DND-41 (cell line): ENCODE results near the gene ZNF808.

Experiments
- ATAC-seq: fragments of 200-7000 bp; cut with Tn5 transposase; 3 replicates; pipeline ENCODE4 v1.9.1; 2021; ENCODE audit warnings: low read depth; ENCODE audit not compliant: insufficient read depth
- DNase-seq: peaks from one replicate; pipeline ENCODE4 v3.0.0-alpha.2; 2020
- H2AFZ ChIP-seq: 2 replicates; pipeline ENCODE4 v1.6.0; 2012; ENCODE audit warnings: low read depth, low read length
- H3K27ac ChIP-seq: 2 replicates; pipeline ENCODE4 v1.5.1; 2012; ENCODE audit warnings: low read length, inconsistent platforms
- H3K27me3 ChIP-seq: fragments of 200-600 bp; sonication (generic); 2 replicates; pipeline ENCODE4 v1.6.0; 2012; ENCODE audit warnings: low read length, mild to moderate bottlenecking, inconsistent platforms; ENCODE audit not compliant: insufficient read depth, poor library complexity
- H3K36me3 ChIP-seq: 2 replicates; pipeline ENCODE4 v1.5.1; 2012; ENCODE audit warnings: low read length, inconsistent platforms; ENCODE audit not compliant: insufficient read depth
- H3K4me1 ChIP-seq: 2 replicates; pipeline ENCODE4 v1.5.1; 2012; ENCODE audit warnings: mild to moderate bottlenecking, low read length; ENCODE audit not compliant: insufficient read depth
- H3K4me2 ChIP-seq: 2 replicates; pipeline ENCODE4 v1.6.0; 2012; ENCODE audit warnings: mild to moderate bottlenecking, moderate library complexity, low read length, inconsistent platforms; ENCODE audit not compliant: insufficient read depth
- H3K4me3 ChIP-seq, 2 experiments: fragments of 200-600 bp in 1 of 2; shearing (Covaris generic) in 1 of 2; 2 replicates each; pipeline ENCODE4 v1.5.1; 2012 to 2016; ENCODE audit warnings: inconsistent platforms in 2 of 2, low read length in 2 of 2, mild to moderate bottlenecking in 2 of 2, low read depth in 1 of 2, moderate library complexity in 1 of 2
- H3K79me2 ChIP-seq: 2 replicates; pipeline ENCODE4 v1.6.0; 2012; ENCODE audit warnings: low read length, inconsistent platforms; ENCODE audit not compliant: insufficient read depth
- H3K9ac ChIP-seq: 2 replicates; pipeline ENCODE4 v1.6.0; 2012; ENCODE audit warnings: low read depth, mild to moderate bottlenecking, inconsistent platforms, low read length, moderate library complexity
- H3K9me3 ChIP-seq: 2 replicates; pipeline ENCODE4 v1.5.1; 2012; ENCODE audit warnings: low read length, moderate library complexity, mild to moderate bottlenecking, inconsistent platforms; ENCODE audit not compliant: insufficient read depth, severe bottlenecking
- H4K20me1 ChIP-seq: 2 replicates; pipeline ENCODE4 v1.6.0; 2012; ENCODE audit warnings: low read length; ENCODE audit not compliant: insufficient read depth
- EZH2 ChIP-seq: IDR thresholded peaks from 3 replicates; pipeline ENCODE4 v1.6.1; 2012; ENCODE audit warnings: borderline replicate concordance, low read depth, mild to moderate bottlenecking, moderate library complexity, low read length, inconsistent platforms; ENCODE audit not compliant: severe bottlenecking
- TF ChIP-seq, protein P1 (sequence below): IDR thresholded peaks from 2 replicates; pipeline ENCODE4 v1.5.1; 2012; ENCODE audit warnings: borderline replicate concordance, low read length, moderate library complexity, mild to moderate bottlenecking; ENCODE audit not compliant: poor library complexity, severe bottlenecking; ENCODE audit errors: extremely low read depth

The ZNF808 gene

DNA sequence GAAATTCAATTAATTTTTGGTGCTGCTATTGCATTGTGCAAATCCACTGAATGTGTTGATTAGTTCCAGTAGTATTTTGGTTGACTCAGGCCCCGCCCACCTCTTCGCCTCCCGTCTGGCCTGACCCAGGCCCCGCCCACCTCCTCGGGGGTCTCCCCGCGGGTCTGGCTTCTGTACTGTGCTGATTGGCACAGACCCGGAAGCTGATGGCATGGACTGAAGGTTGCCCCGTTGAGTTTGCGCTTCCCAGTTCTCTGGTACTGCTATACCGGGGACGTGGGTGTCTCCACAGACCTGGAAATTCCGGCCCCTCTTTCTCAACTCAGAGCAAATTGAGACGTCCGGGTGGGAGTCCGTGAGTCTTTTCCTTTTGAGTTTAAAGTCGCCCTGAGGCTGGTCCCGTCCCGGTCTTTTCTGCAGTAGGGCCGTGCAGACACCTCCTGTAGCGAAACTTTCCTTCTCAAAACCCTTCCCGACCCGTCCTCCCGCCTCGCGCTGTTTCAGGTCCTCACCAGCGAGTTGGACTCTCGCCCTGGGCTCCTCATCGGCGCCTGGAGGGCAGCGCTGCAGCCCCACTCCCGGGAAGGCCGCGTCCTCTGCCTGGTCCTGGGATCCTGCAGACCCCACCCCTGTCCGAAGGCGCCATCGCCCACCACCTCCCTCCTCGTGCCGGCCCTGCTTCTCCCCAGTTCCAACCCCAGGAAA lies 57.4 kb downstream of the ZNF808 start:
- peaks cover 85% of the 10 kb centered on the region for H3K36me3 ChIP-seq
- no peak overlapping the region for H3K4me2 ChIP-seq
- H4K20me1 ChIP-seq = peaks cover 13% of the 10 kb centered on the region; the same call in 1 of the 2 replicates
- no peaks in the 10 kb centered on the region for H3K4me1 ChIP-seq
- H3K4me3 ChIP-seq = no peak overlapping the region
- peaks cover 21% of the 10 kb centered on the region for H3K79me2 ChIP-seq
- H3K27me3 ChIP-seq = no peaks in the 10 kb centered on the region
- H3K9me3 ChIP-seq = no peaks in the 10 kb centered on the region
- H3K9ac ChIP-seq = no peak overlapping the region
- no peak overlapping the region for H2AFZ ChIP-seq
- no peak overlapping the region for H3K27ac ChIP-seq
- no peak for DNase-seq
- TF ChIP-seq, protein P1, sequence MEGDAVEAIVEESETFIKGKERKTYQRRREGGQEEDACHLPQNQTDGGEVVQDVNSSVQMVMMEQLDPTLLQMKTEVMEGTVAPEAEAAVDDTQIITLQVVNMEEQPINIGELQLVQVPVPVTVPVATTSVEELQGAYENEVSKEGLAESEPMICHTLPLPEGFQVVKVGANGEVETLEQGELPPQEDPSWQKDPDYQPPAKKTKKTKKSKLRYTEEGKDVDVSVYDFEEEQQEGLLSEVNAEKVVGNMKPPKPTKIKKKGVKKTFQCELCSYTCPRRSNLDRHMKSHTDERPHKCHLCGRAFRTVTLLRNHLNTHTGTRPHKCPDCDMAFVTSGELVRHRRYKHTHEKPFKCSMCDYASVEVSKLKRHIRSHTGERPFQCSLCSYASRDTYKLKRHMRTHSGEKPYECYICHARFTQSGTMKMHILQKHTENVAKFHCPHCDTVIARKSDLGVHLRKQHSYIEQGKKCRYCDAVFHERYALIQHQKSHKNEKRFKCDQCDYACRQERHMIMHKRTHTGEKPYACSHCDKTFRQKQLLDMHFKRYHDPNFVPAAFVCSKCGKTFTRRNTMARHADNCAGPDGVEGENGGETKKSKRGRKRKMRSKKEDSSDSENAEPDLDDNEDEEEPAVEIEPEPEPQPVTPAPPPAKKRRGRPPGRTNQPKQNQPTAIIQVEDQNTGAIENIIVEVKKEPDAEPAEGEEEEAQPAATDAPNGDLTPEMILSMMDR = no peak
- TF ChIP-seq EZH2 = no peak
- no peak for ATAC-seq

DNA sequence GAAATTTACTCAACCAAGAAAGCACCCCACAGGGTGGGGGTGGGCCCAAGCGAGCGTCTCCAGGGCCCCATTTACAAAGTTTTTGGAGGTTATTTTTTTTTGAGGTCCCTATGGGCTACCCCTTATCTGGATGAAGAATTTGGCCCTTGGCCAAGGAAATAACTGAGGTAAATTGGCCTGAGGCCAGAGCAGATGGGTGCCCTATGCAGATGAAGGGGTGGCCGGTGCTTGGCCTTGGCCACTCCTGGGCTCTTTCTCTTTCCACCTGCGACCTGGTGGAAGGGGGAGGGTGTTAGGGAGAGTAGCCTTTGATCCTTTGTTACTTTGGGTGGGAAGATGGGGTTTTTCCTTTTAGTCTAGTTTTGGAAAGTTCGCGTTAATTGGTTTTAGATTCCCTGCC lies 58.1 kb downstream of the ZNF808 start:
- DNase-seq (no peak), ATAC-seq (no peak)
- TF ChIP-seq EZH2 = no peak
- TF ChIP-seq, protein P1 = no peak
- Histone ChIP-seq H3K79me2 (peaks cover 23% of the 10 kb centered on the region), H3K4me1 (no peaks in the 10 kb centered on the region), H3K27ac (no peak overlapping the region), H3K9me3 (no peaks in the 10 kb centered on the region), H3K4me3 (no peak overlapping the region), H4K20me1 (peaks cover 13% of the 10 kb centered on the region; the same call in 1 of the 2 replicates), H3K27me3 (no peaks in the 10 kb centered on the region), H2AFZ (no peak overlapping the region), H3K4me2 (no peak overlapping the region), H3K36me3 (peaks cover 85% of the 10 kb centered on the region), H3K9ac (no peak overlapping the region)

DNA sequence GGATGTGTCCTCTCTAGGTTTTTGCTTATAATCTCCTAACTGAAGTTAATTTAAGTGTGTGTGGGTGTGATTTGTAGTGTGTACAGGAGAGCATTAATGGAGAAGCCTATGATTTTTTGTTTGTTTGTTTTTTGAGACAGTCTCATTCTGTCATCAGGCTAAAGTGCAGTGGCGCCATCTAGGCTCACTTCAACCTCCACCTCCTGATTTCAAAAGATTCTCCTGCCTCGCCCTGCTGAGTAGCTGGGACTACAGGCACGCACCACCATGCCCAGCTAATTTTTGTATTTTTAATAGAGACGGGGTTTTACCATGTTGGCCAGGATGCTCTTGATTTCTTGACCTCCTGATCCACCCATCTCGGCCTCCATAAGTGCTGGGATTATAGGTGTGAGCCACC lies 63.3 kb downstream of the ZNF808 start:
- Histone ChIP-seq H3K27me3 (no peaks in the 10 kb centered on the region), H3K4me2 (no peak overlapping the region), H3K4me3 (no peak overlapping the region), H3K9me3 (no peaks in the 10 kb centered on the region), H2AFZ (no peak overlapping the region), H3K9ac (no peak overlapping the region), H3K27ac (no peak overlapping the region), H3K36me3 (peaks cover 69% of the 10 kb centered on the region), H3K4me1 (no peaks in the 10 kb centered on the region), H4K20me1 (peaks cover 10% of the 10 kb centered on the region; the same call in 1 of the 2 replicates), H3K79me2 (peaks cover 7% of the 10 kb centered on the region; the same call in 1 of the 2 replicates)
- ATAC-seq (no peak), DNase-seq (peak; percentile 31)
- TF ChIP-seq EZH2 = no peak
- TF ChIP-seq, protein P1 = peak; percentile 55
